ENCODE measurements around the gene DAAM1.

Gene DAAM1

DNA sequence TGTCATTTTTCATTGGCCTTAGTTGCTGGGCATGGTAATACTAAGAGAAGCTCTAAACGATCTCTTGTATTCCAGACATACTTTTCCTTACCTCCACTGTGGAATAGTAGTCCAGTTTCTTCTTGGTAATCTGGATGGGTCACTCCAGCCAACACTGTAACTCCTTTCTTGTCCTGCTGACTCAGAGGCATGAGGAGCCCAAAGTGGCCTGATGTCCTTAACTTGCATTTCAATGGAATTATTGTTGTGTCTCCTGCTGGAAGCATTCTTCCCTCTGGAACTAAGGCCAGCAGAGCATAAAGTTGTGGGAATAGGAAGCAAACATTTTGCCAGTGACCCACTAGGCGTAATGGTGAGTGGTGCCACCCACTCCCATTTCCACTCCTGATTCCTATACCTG, 33.1 kb downstream of the DAAM1 start:
- peak; percentile 34 for DNase-seq (ENCODE audit: low spot score)

DNA sequence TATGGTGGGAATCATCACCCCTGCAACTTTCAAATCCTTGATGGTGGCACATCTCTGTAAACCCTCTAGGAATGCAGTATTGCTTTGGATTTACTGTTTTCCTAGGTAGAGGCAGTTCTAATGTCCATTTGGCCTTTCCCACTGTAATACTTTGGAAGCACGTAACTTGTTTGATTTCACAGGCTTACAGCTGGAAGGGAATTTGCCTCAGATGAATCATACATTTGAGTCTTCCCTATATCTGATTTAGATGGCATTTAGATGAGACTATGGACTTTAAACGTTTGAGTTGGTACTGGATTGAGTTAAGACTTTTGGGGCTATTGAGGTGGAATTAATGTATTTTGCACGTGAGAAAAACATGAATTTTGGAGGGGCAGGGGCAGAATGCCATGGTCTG, 35.9 kb downstream of the DAAM1 start:
- DNase-seq (ENCODE audit: low spot score), result no peak

DNA sequence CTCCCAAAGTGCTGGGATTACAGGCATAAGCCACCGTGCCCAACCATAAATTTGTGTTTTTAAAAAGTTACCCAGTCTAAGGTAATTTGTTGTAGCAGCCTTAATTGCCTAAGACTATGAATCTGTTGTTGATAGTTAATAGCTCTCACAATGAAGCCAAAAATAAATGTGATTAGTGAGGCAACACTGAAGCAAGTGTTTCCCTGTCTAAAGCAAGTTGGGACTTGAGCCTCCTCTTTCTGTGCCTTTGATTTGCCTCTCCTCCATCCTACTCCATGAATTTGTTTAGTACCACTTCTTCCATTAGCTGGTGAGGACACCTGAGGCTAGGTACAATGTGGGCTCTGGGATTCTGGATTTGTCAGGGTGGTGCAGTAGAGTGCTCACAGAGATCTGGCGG, 36.8 kb downstream of the DAAM1 start:
- no peak for DNase-seq (ENCODE audit: low spot score)

DNA sequence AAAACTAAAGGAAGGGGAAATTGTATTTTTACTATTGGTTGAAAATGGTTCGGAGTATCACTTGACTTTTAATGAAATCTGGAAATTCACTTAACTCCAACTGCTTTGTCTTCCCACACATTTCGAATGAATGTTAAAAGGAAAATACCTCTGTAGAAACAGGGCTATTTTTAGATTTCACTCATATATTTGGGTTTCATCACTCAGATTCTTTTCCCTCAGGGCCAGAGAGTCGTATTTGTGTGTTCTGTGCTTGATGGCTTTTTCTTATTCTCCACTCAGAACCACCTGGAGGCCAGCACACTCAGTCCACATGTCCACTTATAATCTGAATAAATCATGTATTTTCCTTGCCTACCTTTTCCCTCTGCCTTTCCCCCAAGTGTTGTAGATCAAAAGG, 40.0 kb downstream of the DAAM1 start:
- no peak for DNase-seq (ENCODE audit: low spot score)

DNA sequence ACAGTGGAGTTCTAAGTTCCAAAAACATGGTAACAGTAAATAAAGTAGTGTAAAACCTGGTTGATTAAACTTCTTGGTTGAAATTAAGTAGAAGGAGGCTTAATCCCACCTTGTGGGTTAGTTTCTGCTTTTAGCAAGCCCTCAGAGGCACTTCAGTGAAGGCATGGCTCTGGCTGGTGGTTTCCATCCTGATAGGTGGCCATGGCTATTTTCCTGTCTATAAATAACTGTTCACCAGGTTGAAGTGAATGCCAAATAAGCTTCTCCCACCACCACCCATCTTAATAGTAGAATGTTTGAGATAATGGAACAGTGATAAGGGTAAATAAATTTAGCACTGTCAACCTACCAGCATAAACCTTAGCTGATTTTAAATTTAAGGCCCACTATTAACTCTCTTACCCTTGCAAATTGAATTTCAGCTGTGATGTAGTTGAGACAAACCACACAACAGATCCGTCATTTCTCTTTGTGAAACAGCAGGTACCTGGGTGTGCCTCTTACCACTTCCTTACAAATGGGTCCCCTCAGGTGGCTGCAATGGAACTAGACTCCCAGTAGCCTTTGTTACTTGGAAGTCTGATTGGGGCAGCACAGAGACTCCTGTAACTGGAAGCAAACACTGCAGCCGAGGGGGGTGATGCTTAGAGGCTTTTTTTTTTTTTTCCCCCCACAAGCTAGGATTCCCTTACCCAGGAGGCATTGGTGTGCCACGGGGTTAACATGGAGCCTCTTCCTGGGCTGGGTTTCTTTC, 41.4 kb downstream of the DAAM1 start:
- no peak for DNase-seq (ENCODE audit: low spot score)

DNA sequence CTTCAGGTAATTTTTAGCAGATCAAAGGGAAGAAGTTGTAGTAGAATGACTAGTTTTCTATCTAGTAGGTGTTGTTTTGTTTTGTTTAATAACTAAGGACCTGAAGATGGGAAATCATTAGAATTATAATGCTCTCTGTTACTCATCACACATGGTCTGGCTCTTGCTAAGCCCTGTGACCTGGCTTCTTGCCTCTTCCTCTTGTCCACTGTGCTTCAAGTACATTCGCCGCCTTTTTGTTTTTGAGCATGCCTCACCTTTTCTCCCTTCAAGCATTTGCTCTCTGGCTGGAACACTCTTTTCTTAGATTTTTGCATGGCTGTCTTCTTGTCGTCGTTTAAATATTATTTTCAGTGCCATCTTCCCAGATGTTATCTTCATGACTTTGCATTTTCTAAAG, 47.7 kb downstream of the DAAM1 start:
- DNase-seq (ENCODE audit: low spot score), result no peak

DNA sequence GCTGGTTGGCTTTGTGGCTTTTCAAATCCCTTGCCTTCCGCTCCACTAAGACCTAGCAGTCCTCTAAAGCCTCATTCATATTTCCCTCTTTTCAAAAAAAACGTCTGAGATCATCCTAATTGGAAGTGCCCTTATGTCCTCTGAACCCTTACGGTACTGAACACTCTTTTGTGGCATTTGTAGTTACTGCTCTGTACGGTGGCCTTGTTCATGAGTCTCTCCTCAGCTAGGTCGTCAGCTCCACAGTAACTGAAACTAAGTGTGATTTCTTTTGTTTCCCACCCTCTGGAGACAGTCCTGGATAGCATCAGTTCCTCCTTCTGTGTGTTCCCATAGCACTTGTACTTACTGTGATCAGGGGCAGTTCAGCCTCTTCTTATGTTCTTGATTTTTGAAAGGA, 49.7 kb downstream of the DAAM1 start:
- DNase-seq (ENCODE audit: low spot score), result no peak

DNA sequence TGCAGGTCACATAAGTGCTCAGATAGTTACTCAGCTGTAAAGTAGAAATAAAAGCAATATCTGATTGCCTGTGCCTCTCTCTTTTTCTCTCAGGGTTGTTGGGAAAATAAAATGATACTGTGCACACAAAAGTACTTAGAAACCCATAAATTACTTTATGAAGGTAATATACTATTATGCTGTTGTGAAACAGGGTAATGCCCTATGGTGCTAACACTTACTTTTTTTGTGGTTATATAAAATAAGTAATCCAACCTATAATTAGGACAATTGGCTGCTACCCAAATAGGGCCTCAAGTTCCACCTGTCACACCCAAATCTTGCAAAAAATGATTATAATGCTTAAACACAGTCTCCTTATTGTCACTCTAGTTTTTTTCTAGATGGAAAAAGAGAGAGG, 50.6 kb downstream of the DAAM1 start:
- DNase-seq (ENCODE audit: low spot score), result no peak

DNA sequence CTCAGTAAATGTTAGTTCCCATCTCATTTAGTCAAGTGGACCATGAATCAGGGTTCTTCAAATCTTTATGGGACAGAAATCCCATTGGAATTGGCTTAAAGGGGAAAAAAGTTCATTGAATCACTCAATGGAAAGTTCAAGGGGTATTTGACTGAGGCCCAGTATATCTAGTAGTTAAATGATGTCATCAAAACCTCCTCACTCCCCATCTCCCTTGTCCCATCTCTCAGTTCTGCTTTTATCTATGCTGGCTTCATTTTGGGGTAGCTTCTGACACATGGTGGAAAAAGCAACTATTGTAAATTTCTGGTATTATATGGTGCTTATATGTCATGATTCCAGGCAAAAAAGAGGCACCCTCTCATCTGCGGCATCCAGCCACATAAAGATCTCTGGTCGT, 51.9 kb downstream of the DAAM1 start:
- DNase-seq (ENCODE audit: low spot score), result no peak

DNA sequence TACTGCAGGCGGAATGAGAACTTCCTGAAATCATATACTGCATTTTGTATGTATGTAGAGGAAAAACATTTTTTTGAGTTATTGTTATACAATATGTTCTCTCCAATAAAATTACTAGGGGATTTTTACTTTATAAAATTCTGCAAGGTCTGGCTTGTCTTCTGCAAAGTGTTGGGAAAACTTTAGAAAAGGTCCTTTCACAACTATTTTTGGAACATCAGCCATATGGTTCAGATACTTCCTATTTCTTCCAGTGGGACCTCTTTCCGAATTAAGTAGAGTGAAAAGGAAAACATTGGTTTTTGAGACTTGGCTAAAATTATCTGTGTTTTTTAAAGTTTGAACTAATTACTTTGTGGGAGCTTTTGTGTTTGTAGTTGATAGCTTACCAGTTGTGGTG, 52.7 kb downstream of the DAAM1 start:
- no peak for DNase-seq (ENCODE audit: low spot score)

DNA sequence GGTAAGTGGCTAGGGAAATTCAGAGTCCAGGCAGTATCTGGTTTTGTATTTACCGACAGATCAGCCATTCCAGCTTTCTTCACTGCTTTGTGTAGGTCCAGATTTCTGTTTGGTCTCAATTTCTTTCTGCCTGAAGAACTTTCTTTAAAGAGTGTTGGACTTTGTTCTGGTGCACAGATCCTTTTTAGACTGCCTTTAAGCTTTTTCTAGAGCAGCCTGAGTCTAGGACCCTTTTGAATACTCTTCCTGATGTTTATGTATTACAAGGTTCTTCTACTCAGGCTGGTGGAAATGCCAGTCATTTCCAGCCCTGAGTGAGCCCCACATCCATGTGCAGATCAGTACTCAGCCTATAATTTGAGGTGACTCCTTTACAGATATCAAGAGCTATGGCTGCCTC, 54.7 kb downstream of the DAAM1 start:
- DNase-seq (ENCODE audit: low spot score), result no peak

DNA sequence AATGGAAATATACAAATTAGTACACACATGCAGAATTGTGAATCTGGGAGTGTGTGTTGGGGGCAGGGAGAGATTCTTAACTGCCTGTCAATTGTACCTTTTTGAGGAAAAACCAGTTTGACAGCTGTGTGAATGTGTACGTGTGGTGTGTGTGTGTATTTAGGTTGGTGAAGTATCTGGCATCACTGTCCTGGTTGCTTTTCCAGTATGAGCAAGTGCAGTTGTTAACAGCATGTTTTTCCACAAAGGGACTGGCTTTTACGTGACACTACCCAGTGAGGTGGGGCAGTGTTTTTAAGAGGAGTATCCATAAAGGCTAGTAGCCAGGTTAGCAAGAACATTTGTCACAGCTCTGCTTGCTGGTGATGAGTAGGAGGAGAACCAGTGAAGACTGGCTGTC, 56.1 kb downstream of the DAAM1 start:
- no peak for DNase-seq (ENCODE audit: low spot score)

DNA sequence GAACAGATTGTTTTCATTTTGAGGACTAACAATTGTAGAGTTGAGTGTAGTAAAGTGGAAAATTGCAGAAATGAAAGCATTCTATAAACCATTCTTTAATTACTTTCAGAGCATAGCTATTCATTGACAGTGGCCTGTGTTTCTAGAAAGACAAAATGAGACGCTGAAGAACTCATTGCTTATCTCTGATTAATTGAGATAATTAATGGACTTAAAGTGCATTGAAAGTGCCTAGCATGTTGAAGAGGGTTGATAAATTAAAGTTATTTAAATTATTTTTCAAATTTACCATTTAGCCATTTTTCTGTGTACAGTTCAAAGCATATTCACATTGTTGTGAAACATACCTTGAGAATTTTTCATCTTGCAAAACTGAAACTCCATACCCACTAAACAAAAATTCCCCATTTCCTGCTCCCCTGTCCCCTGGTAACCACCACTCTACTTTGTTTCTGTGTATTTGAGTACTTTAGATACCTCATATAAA, 57.4 kb downstream of the DAAM1 start:
- no peak for DNase-seq (ENCODE audit: low spot score)

DNA sequence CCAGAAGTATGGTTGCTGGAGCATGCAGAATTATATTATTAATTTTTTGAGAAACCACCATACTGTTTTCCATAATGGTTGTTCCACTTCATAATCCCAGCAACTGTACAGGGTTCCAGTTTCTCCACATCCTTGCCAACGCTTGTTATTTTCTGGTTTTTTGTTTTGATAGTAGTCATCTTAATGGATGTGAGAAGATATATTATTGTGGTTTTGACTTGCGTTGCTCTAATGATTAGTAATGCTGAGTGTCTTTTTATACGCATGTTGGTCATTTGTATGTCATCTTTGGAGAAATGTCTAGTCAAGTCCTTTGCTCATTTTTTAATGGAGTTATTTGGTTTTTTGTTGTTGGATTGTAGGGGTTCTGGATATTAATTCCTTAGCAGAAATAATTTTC, 58.1 kb downstream of the DAAM1 start:
- DNase-seq (ENCODE audit: low spot score), result no peak

DNA sequence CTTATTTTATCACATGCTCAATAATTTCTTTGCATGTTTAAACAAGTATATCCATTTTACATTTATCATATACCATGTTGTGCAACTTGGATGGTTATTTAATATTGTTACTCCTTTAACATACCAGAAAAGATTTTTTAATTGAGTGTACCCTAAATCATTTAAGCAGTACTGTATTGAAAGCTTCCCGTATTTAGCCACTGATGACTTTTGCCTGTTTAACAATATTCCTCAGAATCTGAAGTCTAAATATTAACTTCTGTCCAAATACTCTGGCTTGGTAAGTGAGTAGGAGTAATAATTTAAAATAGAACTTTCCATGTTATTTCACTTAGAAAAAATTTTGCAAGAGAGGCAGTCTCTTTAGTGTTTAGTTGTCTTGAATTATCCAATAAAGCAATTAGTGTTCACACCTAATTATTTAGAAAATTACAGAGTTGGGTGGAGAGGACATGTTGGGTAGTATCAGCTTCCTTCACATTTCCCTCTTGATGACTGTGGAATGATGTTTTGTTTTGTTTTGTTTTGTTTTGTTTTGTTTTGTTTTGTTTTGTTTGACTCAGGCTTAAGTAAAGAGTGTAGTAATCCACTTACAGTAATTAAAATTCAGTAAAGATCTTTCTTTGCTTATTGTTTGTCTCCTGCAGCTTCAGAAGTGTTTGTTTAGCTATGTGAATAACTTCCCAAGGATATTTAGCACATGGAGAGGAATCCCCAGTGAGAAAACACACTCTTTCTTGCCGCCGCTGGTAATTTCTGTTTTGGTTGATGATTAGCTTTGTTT, 59.5 kb downstream of the DAAM1 start:
- DNase-seq (ENCODE audit: low spot score), result no peak

DNA sequence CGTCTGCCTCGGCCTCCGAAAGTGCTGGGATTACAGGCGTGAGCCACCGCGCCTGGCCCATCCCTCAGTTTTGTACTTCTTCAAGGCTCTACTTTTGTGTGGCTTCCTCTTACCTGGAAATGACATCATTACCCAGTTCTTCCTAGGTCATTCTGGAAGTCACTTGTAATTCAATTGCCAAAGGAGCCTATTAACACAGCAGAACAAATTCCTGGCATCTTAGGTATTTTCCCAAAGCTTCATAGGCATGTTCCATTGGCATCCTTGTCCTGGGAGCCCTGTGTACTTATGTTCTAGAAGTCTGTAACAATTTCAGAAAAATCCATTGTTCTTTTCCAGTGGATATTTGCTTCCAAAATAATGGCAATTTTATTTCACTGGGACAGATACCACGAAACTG, 60.6 kb downstream of the DAAM1 start:
- DNase-seq (ENCODE audit: low spot score), result no peak

DNA sequence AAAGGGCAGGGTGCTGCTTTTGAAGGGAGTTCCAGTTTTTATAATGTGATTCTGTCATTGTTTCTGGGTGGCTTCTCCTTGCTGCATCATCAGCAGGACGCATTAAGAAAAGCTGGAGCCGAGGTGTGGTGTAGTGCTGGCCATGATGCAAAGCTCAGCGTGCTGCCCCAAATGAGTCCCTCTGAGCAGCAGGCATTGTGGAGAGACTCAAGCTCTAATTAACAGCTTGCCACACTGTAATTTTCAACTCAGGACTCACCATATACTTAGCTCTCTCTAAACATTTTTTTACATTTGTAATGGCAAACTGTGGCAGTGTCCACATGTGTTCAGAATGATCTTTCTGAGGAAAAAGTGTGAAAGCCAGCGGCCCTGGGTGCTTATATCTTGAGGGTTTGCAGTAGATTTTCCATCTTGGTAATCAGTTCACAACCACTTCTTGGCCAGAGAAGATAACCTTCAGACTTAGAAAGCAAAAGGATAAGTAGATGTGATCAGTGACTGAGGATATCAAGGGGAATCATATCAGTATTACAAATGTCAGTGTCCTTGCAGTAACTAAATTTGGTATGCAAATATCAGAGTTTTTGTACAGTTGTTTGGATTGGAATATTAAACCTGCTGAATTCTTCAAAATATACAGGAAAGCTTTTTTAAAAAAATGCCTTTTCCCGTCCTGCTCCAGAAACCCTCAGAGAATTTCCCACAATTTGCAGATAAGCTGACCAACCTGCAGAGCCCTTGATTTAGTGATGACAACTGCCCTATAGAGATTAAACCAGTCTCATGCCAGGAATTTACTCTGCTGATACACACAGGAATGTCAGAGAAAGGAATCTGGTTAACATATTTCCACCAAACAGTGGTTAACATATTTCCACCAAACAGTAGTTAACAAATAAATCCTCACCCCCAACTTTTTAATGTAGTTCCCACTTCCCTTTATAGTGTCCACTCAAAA, 63.6 kb downstream of the DAAM1 start:
- no peak for DNase-seq (ENCODE audit: low spot score)

DNA sequence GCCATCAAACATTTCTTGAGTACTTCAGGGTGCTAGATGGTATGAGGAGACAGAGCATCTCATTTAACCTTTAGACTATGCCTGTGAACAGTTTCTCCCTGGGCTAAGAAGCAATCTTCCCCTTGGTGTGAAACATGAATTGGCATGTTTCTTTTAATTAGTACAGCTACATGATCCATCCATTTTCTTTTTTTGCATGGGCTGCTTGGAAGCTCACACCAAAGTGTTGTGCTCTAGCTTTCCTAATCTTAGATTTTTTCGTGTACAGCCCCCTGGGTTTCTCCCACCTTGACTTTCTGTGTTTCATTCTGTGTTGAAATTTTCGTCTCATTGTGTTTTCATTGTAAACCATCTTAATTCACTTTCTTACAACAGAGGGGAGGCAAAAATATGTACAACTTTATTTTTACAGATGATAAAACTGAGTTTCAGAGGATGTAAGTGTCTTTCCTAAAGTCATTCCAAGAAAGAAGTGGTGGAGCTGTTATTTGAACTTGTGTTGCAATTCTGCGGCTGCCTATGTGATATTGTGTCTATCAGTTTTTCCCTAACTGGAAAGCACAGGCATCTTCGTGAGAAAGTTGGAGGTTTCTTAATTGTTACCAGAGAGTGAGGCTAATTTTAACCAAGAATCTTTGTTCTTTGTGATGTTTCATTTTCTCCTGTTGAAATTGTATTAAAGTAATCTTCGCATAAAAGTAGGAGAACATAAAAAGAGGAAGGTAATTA, 64.5 kb downstream of the DAAM1 start:
- no peak for DNase-seq (ENCODE audit: low spot score)

DNA sequence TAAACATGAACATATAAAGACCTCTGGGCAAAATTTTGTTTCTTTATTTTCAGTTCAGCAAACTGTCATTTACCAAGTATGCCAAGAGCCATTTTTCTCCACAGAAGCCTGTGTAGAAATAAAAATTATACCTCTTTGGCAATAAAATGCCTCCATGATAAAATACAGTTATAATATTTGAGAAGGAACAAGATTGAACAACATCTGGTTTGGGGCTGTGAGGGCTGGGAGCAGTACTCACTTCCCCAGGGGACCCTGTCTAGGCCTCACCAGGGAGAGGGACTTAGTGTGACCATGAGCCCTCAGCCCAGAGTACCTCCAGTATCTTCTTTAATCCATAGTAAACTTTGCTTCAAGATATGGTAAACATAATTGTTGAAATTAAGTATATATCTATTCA, 65.1 kb downstream of the DAAM1 start:
- DNase-seq (ENCODE audit: low spot score), result no peak

DNA sequence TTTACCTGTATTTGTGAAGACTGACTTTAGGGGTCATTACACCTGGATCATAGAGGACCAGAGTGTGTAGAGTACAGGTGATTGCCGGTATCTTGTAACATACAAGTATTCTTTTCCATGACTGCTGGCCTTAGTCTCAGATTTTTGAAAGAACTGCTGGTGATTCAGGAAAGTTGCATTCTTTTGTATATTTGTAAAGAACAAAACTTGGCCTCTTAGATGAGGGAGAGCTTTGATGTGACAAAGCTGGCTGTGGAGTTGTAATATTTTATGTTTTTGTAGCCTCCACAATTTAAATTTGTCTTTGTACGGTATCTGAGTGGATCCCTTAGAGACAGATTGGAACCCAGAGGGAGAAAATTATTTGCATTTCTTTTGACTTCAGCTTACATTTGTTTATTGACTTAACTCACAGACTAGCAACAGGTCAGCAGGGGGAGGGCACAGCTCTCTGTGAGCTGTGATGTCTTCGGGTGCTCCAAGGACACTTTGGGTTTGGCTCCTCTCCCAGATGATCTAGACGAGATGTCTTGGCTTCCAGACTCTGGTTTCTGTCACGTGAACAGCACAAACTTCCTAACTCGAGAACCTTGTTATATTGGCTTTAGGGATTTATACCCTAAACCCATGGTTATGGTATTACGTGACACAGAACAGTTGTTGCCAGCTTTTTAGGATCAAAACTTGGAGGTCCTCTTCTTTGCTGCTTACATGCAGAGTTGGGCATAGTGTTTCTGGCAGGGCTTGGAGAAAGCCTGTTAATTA, 65.9 kb downstream of the DAAM1 start:
- peak; percentile 88 for DNase-seq (ENCODE audit: low spot score)

Measured in pons (tissue), 1 donor.